ELR (cell line): Measurements from ENCODE around the gene TMEM232.
A peak's percentile ranks its signal among the peaks of the same experiment; 100 is the strongest.

Experiments
- DNase-seq: peaks from one replicate; pipeline ENCODE4 v3.0.0-alpha.2; 2015; ENCODE audit warnings: low read depth

Gene TMEM232

DNA sequence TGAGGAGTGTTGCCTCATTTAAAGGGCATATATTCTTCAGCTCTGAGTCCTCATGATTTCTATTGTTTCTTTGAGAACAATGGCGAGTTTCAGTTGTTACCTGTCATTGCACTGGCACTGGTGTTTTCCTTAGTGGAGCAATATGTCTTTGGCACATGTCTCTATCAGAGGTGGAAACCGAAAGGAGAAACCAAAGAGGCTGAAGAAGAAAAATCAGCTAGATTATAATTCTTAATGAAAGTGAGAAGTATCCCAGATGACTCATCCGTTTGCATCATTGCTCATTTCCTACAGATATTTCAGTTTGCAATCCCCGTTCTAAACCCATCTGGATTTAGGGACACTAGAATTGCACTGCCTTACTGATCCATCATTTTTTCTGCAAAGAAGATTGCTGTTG is 324.6 kb downstream of the TMEM232 start:
- peak; percentile 38 for DNase-seq

DNA sequence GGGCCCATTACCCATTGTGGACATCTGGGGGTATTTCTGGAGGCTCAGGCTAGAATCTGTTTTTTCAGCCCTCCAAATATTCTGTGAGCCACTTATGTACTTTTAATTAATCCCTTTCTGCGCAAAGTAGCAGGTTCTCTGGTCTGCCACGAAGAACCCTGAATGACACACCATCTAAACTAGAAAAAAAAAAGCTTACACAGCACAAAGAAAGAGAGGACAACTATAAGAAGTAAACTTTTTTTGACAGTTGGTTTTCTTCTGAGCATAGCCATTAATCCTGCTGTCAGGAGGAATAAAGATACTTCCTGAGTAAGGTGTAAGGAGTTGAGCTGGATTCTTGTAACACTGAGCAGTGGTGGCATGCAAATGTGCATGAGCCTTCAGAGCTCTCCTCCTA is 327.5 kb downstream of the TMEM232 start:
- DNase-seq = no peak

DNA sequence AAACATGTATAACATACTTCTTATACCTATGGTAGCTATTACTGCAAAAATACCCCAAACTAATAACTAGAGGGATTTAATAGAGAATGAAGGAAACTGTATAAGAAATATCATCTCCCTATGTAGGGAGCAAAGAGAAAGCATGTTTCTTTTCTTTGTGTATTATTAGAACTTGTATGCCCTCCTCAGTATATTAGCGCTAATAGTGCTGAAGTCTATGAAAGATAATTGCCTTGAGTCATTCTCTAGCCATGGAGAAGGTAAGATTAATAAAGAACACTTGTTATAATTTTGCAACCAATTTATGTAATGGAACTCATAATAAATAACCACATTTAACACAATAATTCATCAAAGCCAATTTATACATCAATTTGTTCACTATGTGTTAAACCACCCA is 329.2 kb downstream of the TMEM232 start:
- no peak for DNase-seq

DNA sequence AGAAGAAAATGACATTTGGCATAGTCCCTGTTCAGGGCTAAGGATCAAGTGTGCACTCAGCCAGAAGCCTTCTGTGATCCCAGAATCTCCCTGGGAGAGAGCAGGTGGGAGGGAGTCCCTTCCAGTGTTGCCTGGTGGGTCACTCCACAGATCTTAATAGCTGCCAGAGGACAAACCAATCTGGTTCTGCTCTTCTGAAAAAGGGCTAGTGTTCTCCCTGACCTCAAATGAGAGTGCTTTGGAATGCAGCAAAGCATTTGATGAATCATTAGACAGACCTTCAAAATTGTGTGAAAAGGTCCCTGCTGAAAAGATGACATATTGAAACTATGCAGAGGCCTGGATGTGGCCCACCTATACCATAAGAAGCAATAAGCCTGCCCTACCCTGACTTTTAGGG is 339.7 kb downstream of the TMEM232 start:
- DNase-seq = peak; percentile 45

DNA sequence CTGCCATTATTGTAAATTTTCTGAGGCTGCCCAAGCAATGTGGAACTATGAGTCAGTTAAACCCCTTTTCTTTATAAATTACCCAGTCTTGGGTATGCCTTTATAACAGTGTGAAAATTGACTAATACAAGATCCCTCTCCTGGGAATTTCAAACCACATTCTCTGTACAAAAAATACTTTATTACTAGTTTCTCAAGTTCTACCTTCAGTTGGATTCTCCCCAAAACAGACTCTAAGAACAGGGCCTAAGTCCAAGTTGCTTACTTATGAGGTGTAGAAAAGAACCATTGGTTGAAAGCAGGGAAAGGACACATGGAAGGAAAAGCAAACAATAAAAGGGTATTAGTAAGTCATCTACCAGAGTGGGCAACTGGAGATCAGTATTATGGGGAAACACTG is 343.2 kb downstream of the TMEM232 start:
- DNase-seq = no peak

DNA sequence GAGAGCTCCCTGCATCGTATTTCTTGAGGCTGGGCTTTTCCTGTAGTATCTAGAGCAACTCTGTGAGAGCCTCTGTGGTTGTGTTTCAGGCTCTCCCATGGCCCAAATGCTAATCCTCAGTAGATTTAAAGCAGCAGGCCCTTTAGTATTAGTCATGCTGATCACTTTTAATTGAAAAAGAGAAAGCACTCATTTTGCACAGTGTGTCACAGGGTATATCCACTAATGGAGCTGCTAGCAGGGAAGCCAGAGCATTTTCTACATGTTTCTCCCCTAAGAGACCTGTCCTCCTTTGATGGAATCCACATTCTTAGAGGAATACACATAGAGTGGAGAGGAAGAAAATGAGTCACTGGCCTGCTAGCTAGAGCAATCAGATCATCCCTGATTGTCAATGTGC is 348.5 kb downstream of the TMEM232 start:
- DNase-seq = peak; percentile 65

DNA sequence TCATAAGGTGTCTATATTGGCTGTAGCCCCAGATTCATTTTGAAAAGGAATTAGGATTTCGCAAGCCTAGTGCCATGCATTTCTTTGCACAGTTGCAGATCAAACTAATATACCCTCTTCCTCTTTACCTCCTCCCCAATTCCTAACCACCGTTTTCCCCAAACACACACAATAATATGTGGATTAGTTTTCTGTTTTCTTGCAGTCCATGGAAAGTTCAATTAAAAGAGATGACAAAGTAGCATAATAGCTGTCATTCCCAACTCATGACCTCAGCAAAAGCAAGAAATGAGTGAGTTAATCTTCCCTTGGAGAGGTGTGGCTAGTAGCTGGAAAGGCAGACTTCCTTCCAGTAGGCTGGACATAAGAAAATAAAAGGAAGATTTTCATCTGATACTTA is 349.1 kb downstream of the TMEM232 start:
- DNase-seq = peak; percentile 15

DNA sequence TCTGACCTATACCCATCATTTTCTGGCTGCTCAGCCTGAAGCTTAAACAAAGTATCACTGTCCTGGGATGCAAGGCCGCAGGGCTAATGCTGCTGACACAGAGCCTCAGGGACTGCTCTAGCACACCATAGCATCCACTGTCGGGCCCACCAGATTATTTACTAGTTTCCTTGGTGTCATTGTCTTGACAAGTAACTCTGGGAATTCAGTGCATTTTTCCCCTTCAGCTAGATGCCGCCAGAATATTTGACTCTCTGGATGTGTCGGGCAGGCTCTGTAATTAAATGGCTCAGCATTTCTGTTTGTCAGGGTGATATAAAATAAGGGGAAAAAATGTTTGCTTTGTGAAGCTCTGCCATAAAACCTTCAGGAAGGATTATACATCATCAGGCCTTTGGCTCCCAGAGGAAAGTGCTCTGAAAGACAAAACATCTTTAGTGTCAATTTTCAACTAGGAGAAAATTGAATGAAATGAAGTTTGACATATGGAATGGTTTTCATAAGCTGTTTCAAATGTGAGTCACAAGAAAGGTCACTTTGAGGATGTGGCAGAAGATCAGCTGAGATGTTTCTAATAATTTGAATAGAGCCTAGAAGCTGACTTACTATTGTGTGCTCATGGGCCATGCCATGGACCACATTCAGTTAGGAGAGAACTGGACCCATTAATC is 350.1 kb downstream of the TMEM232 start:
- peak; percentile 3 for DNase-seq

DNA sequence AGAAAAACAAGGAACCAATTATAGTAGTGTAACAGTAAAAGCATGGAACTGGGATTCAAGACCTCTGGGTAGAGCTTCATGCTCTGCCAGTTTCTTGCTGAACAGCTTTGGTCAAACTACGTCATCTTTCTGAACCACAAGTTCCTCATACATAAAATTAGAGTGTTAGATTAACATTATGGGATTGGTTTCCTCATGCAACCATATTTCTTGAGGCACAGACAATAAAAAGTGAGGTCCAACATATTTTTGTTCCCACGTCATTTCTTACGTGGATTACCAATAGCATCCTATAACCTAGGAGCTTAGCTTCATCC is 354.8 kb downstream of the TMEM232 start:
- no peak for DNase-seq

DNA sequence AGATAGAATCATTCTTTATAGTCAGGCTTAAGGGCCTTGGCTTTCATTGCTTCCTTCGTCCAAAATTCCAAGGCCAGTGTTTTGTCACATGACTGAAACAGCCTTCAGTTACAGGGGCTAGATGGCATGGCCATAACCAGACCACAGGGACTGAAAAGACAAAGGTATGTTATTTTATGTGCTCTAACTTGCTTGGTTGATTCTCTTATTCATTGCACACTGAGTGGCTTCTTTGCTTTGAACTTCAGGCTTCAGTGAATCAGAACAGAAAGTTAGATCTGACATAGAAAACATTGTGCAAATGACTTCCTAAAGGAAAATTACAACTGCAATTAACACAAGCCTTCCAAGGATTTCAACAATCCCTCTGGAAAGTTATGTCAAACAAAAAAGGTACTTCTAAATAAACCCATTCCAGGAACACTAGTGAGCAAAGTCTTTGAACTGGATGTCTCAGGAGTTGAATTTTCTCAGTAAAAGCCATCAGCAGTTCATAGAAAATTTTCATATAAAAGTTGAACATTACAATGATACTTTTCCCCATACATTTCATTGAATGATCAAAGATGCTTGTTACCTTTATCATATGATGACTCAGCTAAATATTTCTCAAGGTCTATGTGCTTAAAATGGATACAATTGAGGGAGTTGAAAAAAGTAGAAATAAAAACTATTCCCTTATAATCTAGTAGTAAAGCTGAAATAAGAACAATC is 355.3 kb downstream of the TMEM232 start:
- DNase-seq = no peak
